Measurements from ENCODE around the gene TFCP2. TPM values are rescaled to one million over a fixed set of nuclear protein-coding genes. Genes with fewer than 3 reads are reported as not detected.
A peak's percentile ranks its signal among the peaks of the same experiment; 100 is the strongest.

TFCP2 gene
- total and polyA plus RNA-seq, 7 experiments from 2014 or later = 10.8 to 42.3 (median 27.4) TPM

- Mint-ChIP-seq H3K4me1 (peaks cover 0 to 23% (median 7%) of the 10 kb centered on the region in 7 donors), H3K27me3 (no peaks in the 10 kb centered on the region), H3K27ac (peak overlapping the region in 4 of 9 donors; percentile 20 to 80 (median 54)), H3K36me3 (peaks cover 4 to 20% (median 9%) of the 10 kb centered on the region in 5 donors), H3K9me3 (peaks cover 0 to 1% (median 0%) of the 10 kb centered on the region in 11 donors), H3K4me3 (no peak overlapping the region)
- H3K27ac ChIP-seq (ENCODE audit: low read depth, low read length) = no peak overlapping the region
- ChIA-PET POLR2A (no interaction called here), CTCF (no interaction called here)
- no peak overlapping the region for H3K4me3 ChIP-seq (ENCODE audit: low read length)
- DNase-seq = no peak
- peaks cover 0 to 8% (median 0%) of the 10 kb centered on the region in 3 experiments for H3K36me3 ChIP-seq (ENCODE audit: control insufficient read depth in 2 of 3, insufficient read depth in 3 of 3, low read length in 3 of 3)
- no peaks in the 10 kb centered on the region for H3K4me1 ChIP-seq (ENCODE audit: control insufficient read depth in 2 of 2, insufficient read depth in 2 of 2, low read length in 2 of 2)
- intact Hi-C loops (cut with micrococcal nuclease) = loop anchor here in 1 of 2 donors (5.0 kb wide), 1 partner anchor 45 kb away; the partner anchor contains the start of gene TFCP2
- no peak for ATAC-seq
- no peaks in the 10 kb centered on the region for H3K9me3 ChIP-seq (ENCODE audit: control insufficient read depth in 2 of 3, low read length in 3 of 3)
- H3K27me3 ChIP-seq (ENCODE audit: control insufficient read depth in 2 of 2, insufficient read depth in 2 of 2, low read length in 2 of 2) = no peaks in the 10 kb centered on the region
Observed at GRCh38 chr12:51127050-51127729, 45.7 kb downstream of the TFCP2 start.

GRCh38 chr12:51126297-51126696, 46.6 kb downstream of the TFCP2 start:
- peak overlapping the region in 2 of 9 donors; percentile 29 to 35 for H3K27ac Mint-ChIP-seq
- no peak overlapping the region for H3K4me3 Mint-ChIP-seq
- Histone ChIP-seq H3K27me3 (ENCODE audit: control insufficient read depth in 2 of 2, insufficient read depth in 2 of 2, low read length in 2 of 2) (no peaks in the 10 kb centered on the region), H3K4me3 (ENCODE audit: low read length) (no peak overlapping the region), H3K4me1 (ENCODE audit: control insufficient read depth in 2 of 2, insufficient read depth in 2 of 2, low read length in 2 of 2) (no peaks in the 10 kb centered on the region), H3K9me3 (ENCODE audit: control insufficient read depth in 2 of 3, low read length in 3 of 3) (no peaks in the 10 kb centered on the region), H3K27ac (ENCODE audit: low read depth, low read length) (no peak overlapping the region), H3K36me3 (ENCODE audit: control insufficient read depth in 2 of 3, insufficient read depth in 3 of 3, low read length in 3 of 3) (peaks cover 0 to 8% (median 0%) of the 10 kb centered on the region in 3 experiments)
- DNase-seq = no peak
- ChIA-PET CTCF (interaction anchor here (0.7 kb wide), 1 partner anchor 91 kb away, joined by 3 read pairs; the partner anchor contains the start of gene POU6F1), POLR2A (interaction anchor here (0.6 kb wide), 1 partner anchor 153 kb away, joined by 3 read pairs; no protein-coding TSS in a partner anchor)
- peaks cover 4 to 17% (median 9%) of the 10 kb centered on the region in 5 donors for H3K36me3 Mint-ChIP-seq
- H3K27me3 Mint-ChIP-seq = no peaks in the 10 kb centered on the region
- intact Hi-C loops (cut with micrococcal nuclease) = loop anchor here in 1 of 2 donors (5.0 kb wide), 1 partner anchor 46 kb away; the partner anchor contains the start of gene TFCP2
- no peak for ATAC-seq
- peaks cover 0 to 17% (median 7%) of the 10 kb centered on the region in 7 donors for H3K4me1 Mint-ChIP-seq
- peaks cover 0 to 1% (median 0%) of the 10 kb centered on the region in 11 donors for H3K9me3 Mint-ChIP-seq

GRCh38 chr12:51124504-51124903, 48.4 kb downstream of the TFCP2 start:
- Mint-ChIP-seq H3K4me1 (peaks cover 0 to 17% (median 7%) of the 10 kb centered on the region in 7 donors), H3K36me3 (peaks cover 4 to 20% (median 9%) of the 10 kb centered on the region in 5 donors), H3K4me3 (no peak overlapping the region), H3K27me3 (no peaks in the 10 kb centered on the region), H3K9me3 (peaks cover 0 to 1% (median 0%) of the 10 kb centered on the region in 11 donors), H3K27ac (no peak overlapping the region)
- Histone ChIP-seq H3K27ac (ENCODE audit: low read depth, low read length) (no peak overlapping the region), H3K36me3 (ENCODE audit: control insufficient read depth in 2 of 3, insufficient read depth in 3 of 3, low read length in 3 of 3) (peaks cover 0 to 8% (median 0%) of the 10 kb centered on the region in 3 experiments), H3K4me3 (ENCODE audit: low read length) (no peak overlapping the region), H3K9me3 (ENCODE audit: control insufficient read depth in 2 of 3, low read length in 3 of 3) (no peaks in the 10 kb centered on the region), H3K27me3 (ENCODE audit: control insufficient read depth in 2 of 2, insufficient read depth in 2 of 2, low read length in 2 of 2) (no peaks in the 10 kb centered on the region), H3K4me1 (ENCODE audit: control insufficient read depth in 2 of 2, insufficient read depth in 2 of 2, low read length in 2 of 2) (no peaks in the 10 kb centered on the region)
- ATAC-seq (no peak), DNase-seq (no peak)
- ChIA-PET POLR2A (interaction anchor here (0.7 kb wide), 1 partner anchor 96 kb away, joined by 3 read pairs; no protein-coding TSS in a partner anchor), CTCF (no interaction called here)
- intact Hi-C loops (cut with micrococcal nuclease) = no loop called here

DNA sequence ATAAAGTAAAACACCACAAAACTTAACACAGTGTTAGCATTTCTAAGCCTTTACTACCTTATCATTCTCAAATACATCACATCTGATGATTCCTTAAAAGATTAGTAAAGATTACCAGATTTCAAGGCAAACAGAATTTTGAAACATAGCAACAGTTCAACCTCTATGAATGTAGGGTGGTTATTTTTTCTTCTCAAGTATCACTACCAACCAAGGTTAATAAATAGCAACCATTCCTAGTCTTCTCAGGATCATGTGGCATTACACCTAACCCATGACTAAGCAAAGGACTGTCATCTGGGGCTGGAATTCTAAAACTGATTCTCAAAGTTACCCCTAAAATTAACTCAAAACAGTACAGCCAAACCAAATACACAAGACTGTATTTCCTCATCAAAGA, 50.1 kb downstream of the TFCP2 start:
- Histone ChIP-seq H3K4me3 (ENCODE audit: low read length) (no peak overlapping the region), H3K4me1 (ENCODE audit: control insufficient read depth in 2 of 2, insufficient read depth in 2 of 2, low read length in 2 of 2) (no peaks in the 10 kb centered on the region), H3K36me3 (ENCODE audit: control insufficient read depth in 2 of 3, insufficient read depth in 3 of 3, low read length in 3 of 3) (peaks cover 0 to 9% (median 0%) of the 10 kb centered on the region in 3 experiments), H3K9me3 (ENCODE audit: control insufficient read depth in 2 of 3, low read length in 3 of 3) (no peaks in the 10 kb centered on the region), H3K27me3 (ENCODE audit: control insufficient read depth in 2 of 2, insufficient read depth in 2 of 2, low read length in 2 of 2) (no peaks in the 10 kb centered on the region), H3K27ac (ENCODE audit: low read depth, low read length) (no peak overlapping the region)
- ChIA-PET POLR2A (no interaction called here), CTCF (no interaction called here)
- no peak for ATAC-seq
- intact Hi-C loops (cut with micrococcal nuclease) = no loop called here
- Mint-ChIP-seq H3K36me3 (peaks cover 7 to 27% (median 10%) of the 10 kb centered on the region in 5 donors), H3K27ac (no peak overlapping the region), H3K4me3 (no peak overlapping the region), H3K4me1 (peaks cover 0 to 16% (median 7%) of the 10 kb centered on the region in 7 donors), H3K9me3 (no peaks in the 10 kb centered on the region), H3K27me3 (no peaks in the 10 kb centered on the region)
- DNase-seq = no peak

- no peak overlapping the region for H3K27ac Mint-ChIP-seq
- peaks cover 11 to 34% (median 18%) of the 10 kb centered on the region in 5 donors for H3K36me3 Mint-ChIP-seq
- Histone ChIP-seq H3K27me3 (ENCODE audit: control insufficient read depth in 2 of 2, insufficient read depth in 2 of 2, low read length in 2 of 2) (no peaks in the 10 kb centered on the region), H3K27ac (ENCODE audit: low read depth, low read length) (no peak overlapping the region), H3K4me3 (ENCODE audit: low read length) (no peak overlapping the region), H3K36me3 (ENCODE audit: control insufficient read depth in 2 of 3, insufficient read depth in 3 of 3, low read length in 3 of 3) (peaks cover 1 to 20% (median 8%) of the 10 kb centered on the region in 3 experiments), H3K4me1 (ENCODE audit: control insufficient read depth in 2 of 2, insufficient read depth in 2 of 2, low read length in 2 of 2) (no peaks in the 10 kb centered on the region), H3K9me3 (ENCODE audit: control insufficient read depth in 2 of 3, low read length in 3 of 3) (no peaks in the 10 kb centered on the region)
- intact Hi-C loops (cut with micrococcal nuclease) = no loop called here
- H3K27me3 Mint-ChIP-seq = no peaks in the 10 kb centered on the region
- no peak overlapping the region for H3K4me3 Mint-ChIP-seq
- CTCF ChIA-PET = interaction anchor here (0.6 kb wide), 1 partner anchor 416 kb away, joined by 3 read pairs; no protein-coding TSS in a partner anchor
- peaks cover 0 to 6% (median 0%) of the 10 kb centered on the region in 7 donors for H3K4me1 Mint-ChIP-seq
- POLR2A ChIA-PET = no interaction called here
- no peak for DNase-seq
- ATAC-seq = no peak
- no peaks in the 10 kb centered on the region for H3K9me3 Mint-ChIP-seq
Observed at GRCh38 chr12:51118706-51119105, 54.2 kb downstream of the TFCP2 start.

- ChIA-PET POLR2A (interaction anchor here (0.6 kb wide), 1 partner anchor 32 kb away, joined by 3 read pairs; no protein-coding TSS in a partner anchor), CTCF (no interaction called here)
- Histone ChIP-seq H3K4me3 (ENCODE audit: low read length) (no peak overlapping the region), H3K36me3 (ENCODE audit: control insufficient read depth in 2 of 3, insufficient read depth in 3 of 3, low read length in 3 of 3) (peaks cover 8 to 28% (median 14%) of the 10 kb centered on the region in 3 experiments), H3K27me3 (ENCODE audit: control insufficient read depth in 2 of 2, insufficient read depth in 2 of 2, low read length in 2 of 2) (no peaks in the 10 kb centered on the region), H3K4me1 (ENCODE audit: control insufficient read depth in 2 of 2, insufficient read depth in 2 of 2, low read length in 2 of 2) (no peaks in the 10 kb centered on the region), H3K27ac (ENCODE audit: low read depth, low read length) (no peak overlapping the region), H3K9me3 (ENCODE audit: control insufficient read depth in 2 of 3, low read length in 3 of 3) (no peaks in the 10 kb centered on the region)
- Mint-ChIP-seq H3K27ac (no peak overlapping the region), H3K36me3 (peaks cover 16 to 50% (median 25%) of the 10 kb centered on the region in 5 donors), H3K4me3 (no peak overlapping the region), H3K4me1 (peaks cover 0 to 11% (median 2%) of the 10 kb centered on the region in 7 donors), H3K27me3 (no peaks in the 10 kb centered on the region), H3K9me3 (no peaks in the 10 kb centered on the region)
- ATAC-seq (no peak), DNase-seq (no peak)
- intact Hi-C loops (cut with micrococcal nuclease) = no loop called here
Observed at GRCh38 chr12:51115533-51115932, 57.4 kb downstream of the TFCP2 start.

Data from naive thymus-derived CD4-positive, alpha-beta T cell (primary cell).